ENCODE measurements around the gene PPP1R8. TPM values are rescaled to one million over a fixed set of nuclear protein-coding genes. Genes with fewer than 3 reads are reported as not detected.
"Not testable (repeated sequence)": the region's sequence is repeated elsewhere in the genome, so short reads cannot be mapped to it uniquely, and the experiment has no call there.

The PPP1R8 gene
- total RNA-seq, 1 donor from 2014 or later: 46.9 TPM

DNA sequence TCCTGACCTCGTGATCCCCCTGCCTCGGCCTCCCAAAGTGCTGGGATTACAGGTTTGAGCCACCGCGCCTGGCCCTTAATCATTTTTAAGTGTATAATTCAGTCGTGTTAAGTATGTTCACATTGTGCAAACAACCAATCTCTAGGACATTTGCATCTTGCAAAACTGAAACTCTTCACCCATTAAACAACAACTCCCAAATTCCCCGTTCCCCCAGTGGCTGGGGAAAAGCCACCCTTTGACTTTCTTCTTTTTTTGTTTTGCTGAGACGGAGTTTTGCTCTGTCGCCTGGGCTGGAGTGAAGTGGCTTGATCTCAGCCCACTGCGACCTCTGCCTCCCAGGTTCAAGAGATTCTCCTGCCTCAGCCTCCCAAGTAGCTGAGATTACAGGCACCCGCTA lies 35.2 kb downstream of the PPP1R8 start:
- TF ChIP-seq, protein P1, sequence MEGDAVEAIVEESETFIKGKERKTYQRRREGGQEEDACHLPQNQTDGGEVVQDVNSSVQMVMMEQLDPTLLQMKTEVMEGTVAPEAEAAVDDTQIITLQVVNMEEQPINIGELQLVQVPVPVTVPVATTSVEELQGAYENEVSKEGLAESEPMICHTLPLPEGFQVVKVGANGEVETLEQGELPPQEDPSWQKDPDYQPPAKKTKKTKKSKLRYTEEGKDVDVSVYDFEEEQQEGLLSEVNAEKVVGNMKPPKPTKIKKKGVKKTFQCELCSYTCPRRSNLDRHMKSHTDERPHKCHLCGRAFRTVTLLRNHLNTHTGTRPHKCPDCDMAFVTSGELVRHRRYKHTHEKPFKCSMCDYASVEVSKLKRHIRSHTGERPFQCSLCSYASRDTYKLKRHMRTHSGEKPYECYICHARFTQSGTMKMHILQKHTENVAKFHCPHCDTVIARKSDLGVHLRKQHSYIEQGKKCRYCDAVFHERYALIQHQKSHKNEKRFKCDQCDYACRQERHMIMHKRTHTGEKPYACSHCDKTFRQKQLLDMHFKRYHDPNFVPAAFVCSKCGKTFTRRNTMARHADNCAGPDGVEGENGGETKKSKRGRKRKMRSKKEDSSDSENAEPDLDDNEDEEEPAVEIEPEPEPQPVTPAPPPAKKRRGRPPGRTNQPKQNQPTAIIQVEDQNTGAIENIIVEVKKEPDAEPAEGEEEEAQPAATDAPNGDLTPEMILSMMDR (IDR thresholded peaks at IDR 0.05; ENCODE audit: unreplicated experiment): no peak
- Mint-ChIP-seq H3K4me1 (ENCODE audit: unreplicated experiment) (peaks cover 17% of the 10 kb centered on the region), H3K9me3 (ENCODE audit: unreplicated experiment) (no peaks in the 10 kb centered on the region), H3K27ac (ENCODE audit: unreplicated experiment) (no peak overlapping the region), H3K27me3 (ENCODE audit: unreplicated experiment) (no peaks in the 10 kb centered on the region), H3K36me3 (ENCODE audit: low read depth, unreplicated experiment) (no peaks in the 10 kb centered on the region), H3K4me3 (ENCODE audit: unreplicated experiment) (no peak overlapping the region)
- DNase-seq (ENCODE audit: low spot score): no peak

DNA sequence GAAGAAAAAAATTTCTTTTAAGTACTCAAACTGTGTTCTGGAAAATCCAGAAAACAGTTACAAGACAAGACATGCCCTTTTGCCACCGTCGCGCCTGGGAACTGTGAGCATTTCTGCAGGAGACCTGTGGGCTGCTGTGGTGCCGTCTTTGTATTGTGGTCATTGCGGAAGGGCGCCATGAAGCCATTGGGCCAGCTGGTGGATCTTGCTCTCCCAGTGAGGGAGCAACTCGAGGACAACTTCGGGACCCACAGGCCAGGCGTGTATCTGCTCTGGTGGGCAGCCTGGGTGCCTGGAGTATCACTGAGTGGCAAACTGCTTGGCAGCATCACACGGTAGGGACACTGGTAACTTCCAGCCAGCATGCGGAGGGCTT lies 38.0 kb downstream of the PPP1R8 start:
- peaks cover 15% of the 10 kb centered on the region for H3K4me1 Mint-ChIP-seq (ENCODE audit: unreplicated experiment)
- H3K27me3 Mint-ChIP-seq (ENCODE audit: unreplicated experiment): no peaks in the 10 kb centered on the region
- TF ChIP-seq, protein P1 (IDR thresholded peaks at IDR 0.05; ENCODE audit: unreplicated experiment): no peak
- no peaks in the 10 kb centered on the region for H3K9me3 Mint-ChIP-seq (ENCODE audit: unreplicated experiment)
- H3K27ac Mint-ChIP-seq (ENCODE audit: unreplicated experiment): no peak overlapping the region
- no peak for DNase-seq (ENCODE audit: low spot score)
- no peak overlapping the region for H3K4me3 Mint-ChIP-seq (ENCODE audit: unreplicated experiment)
- no peaks in the 10 kb centered on the region for H3K36me3 Mint-ChIP-seq (ENCODE audit: low read depth, unreplicated experiment)

DNA sequence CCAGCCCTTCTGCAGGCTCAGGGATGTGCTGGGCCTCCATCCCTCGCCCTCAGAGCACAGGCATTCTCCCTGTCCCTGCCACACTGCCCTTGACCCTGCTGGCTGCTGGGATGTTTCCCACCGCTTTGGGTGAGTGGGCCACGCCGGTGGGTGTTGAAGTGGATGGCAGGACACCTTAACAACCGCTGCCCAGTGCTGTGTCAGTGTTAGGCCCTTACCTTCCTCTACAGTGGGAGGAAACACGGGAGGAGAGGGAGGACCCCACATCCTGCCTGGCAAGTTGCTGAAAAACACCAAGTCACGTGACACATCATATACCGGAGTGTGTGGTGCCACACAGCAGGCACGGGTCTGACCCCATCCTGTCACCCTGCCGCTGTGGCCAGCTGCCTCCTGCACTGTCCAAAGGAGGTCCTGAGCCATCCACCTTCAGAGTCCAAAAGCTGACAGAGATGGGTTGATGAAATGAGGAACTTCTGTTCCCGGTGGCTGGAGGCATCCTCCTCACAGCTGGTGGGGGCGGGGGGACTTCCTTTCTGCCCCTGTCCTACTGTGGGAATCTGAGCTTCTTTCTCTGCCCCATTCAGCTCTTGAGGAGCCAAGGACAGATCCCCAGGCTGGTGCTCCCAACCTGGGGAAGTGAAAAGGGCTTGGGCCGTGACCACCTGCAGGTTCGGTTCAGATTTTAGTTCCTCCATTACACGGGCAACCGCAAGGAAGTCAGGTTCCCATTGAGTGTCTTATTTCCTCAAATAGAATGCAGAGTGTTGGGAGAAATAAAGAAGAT lies 38.5 kb downstream of the PPP1R8 start:
- Mint-ChIP-seq H3K27me3 (ENCODE audit: unreplicated experiment) (no peaks in the 10 kb centered on the region), H3K27ac (ENCODE audit: unreplicated experiment) (no peak overlapping the region), H3K4me1 (ENCODE audit: unreplicated experiment) (peaks cover 15% of the 10 kb centered on the region), H3K9me3 (ENCODE audit: unreplicated experiment) (no peaks in the 10 kb centered on the region), H3K36me3 (ENCODE audit: low read depth, unreplicated experiment) (no peaks in the 10 kb centered on the region), H3K4me3 (ENCODE audit: unreplicated experiment) (no peak overlapping the region)
- DNase-seq (ENCODE audit: low spot score): no peak
- TF ChIP-seq, protein P1 (IDR thresholded peaks at IDR 0.05; ENCODE audit: unreplicated experiment): no peak

DNA sequence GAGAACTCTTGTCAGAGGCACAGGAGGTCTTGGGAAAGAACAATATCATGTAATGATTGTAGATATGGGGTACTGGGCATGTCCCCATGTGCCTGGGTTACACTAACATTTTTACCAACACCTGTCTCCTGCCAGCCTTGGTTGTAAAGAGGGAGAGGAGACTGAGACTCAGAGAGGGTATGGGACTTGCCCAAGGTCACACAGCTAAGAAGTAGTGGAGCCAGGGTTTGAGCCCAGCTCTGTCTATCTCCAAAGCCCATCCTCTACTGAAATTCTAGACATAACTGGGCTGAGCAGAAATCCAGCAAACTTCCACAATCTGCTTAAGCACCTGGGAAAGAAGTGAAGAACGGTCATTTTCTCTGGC lies 39.1 kb downstream of the PPP1R8 start:
- H3K9me3 Mint-ChIP-seq (ENCODE audit: unreplicated experiment): no peaks in the 10 kb centered on the region
- TF ChIP-seq, protein P1 (IDR thresholded peaks at IDR 0.05; ENCODE audit: unreplicated experiment): no peak
- H3K4me1 Mint-ChIP-seq (ENCODE audit: unreplicated experiment): peaks cover 14% of the 10 kb centered on the region

DNA sequence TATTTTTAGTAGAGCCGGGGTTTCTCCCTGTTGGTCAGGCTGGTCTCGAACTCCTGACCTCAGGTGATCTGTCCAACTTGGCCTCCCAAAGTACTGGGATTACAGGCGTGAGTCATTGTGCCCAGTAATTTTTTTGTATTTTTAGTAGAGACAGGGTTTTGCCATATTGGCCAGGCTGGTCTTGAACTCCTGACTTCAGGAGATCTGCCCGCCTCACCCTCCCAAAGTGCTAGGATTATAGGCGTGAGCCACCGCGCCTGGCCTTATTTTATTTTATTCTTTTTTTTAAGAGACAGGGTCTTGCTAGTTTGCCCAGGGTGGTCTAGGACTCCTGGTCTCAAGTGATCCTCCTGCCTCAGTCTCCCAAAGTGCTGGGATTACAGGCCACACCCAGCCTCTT lies 40.5 kb downstream of the PPP1R8 start:
- not testable (repeated sequence) for H3K36me3 Mint-ChIP-seq (ENCODE audit: low read depth, unreplicated experiment); H3K27ac Mint-ChIP-seq (ENCODE audit: unreplicated experiment); H3K27me3 Mint-ChIP-seq (ENCODE audit: unreplicated experiment); H3K4me3 Mint-ChIP-seq (ENCODE audit: unreplicated experiment); H3K9me3 Mint-ChIP-seq (ENCODE audit: unreplicated experiment); DNase-seq (ENCODE audit: low spot score)
- H3K4me1 Mint-ChIP-seq (ENCODE audit: unreplicated experiment): peaks cover 14% of the 10 kb centered on the region

More for the DNA sequence above, 39.1 kb downstream of the PPP1R8 start:
- no peaks in the 10 kb centered on the region for H3K36me3 Mint-ChIP-seq (ENCODE audit: low read depth, unreplicated experiment)
- no peak overlapping the region for H3K27ac Mint-ChIP-seq (ENCODE audit: unreplicated experiment)
- H3K4me3 Mint-ChIP-seq (ENCODE audit: unreplicated experiment): no peak overlapping the region
- no peaks in the 10 kb centered on the region for H3K27me3 Mint-ChIP-seq (ENCODE audit: unreplicated experiment)
- no peak for DNase-seq (ENCODE audit: low spot score)

All from endothelial cell (in vitro differentiated cells).